Lower leg skin (tissue), 3 donors: ENCODE measurements around the gene SELENOF.

Source experiments
- CTCF ChIP-seq, 3 donors: fragments of 450-650 bp; IDR thresholded peaks; one replicate each; pipeline ENCODE4 v1.5.1; 2016; ENCODE audit warnings: antibody characterized with exemption in 3 of 3, mild to moderate bottlenecking in 3 of 3, moderate library complexity in 2 of 3
- POLR2A ChIP-seq, 2 donors: fragments of 450-650 bp; IDR thresholded peaks; one replicate each; pipeline ENCODE4 v1.6.1; 2016 to 2017; ENCODE audit warnings: antibody characterized with exemption in 2 of 2, mild to moderate bottlenecking in 1 of 2, moderate library complexity in 1 of 2

- no peak for TF ChIP-seq CTCF (IDR thresholded peaks at IDR 0.05)
- no peak for TF ChIP-seq POLR2A (IDR thresholded peaks at IDR 0.05)
Measured at GRCh38 chr1:86861424-86861823, 52.5 kb downstream of the SELENOF start.
